ENCODE data around the gene S100G. TPM values are rescaled to one million over a fixed set of nuclear protein-coding genes. Genes with fewer than 3 reads are reported as not detected.

S100G gene
- total RNA-seq, 4 donors from 2014 or later = not detected

DNA sequence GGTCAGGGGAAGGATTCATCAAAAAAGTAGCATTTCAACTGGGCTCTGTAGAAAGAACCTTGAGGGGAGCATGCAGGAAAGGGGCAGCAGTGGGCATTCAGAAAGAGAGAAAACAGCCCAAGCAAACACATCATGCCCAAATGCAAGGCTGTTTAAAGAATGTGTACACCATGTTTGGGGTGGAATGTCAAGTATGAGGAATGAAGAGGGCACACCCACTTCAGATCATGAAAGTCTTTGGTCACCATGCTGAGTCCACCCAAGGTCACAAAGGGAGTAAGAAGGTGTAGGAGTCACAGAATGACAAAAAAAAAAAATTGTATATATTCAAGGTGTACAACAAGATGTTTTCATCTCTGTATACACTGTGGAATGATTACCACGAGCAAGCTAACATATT lies 9.4 kb downstream of the S100G start:
- H3K27ac ChIP-seq = no peak overlapping the region
- H3K36me3 ChIP-seq = no peaks in the 10 kb centered on the region
- no peak overlapping the region for H3K4me3 ChIP-seq
- H3K9me3 ChIP-seq = no peaks in the 10 kb centered on the region
- no peaks in the 10 kb centered on the region for H3K4me1 ChIP-seq
- DNase-seq = no peak
- H3K27me3 ChIP-seq = no peaks in the 10 kb centered on the region
- intact Hi-C loops (cut with DNase I; ENCODE audit: low total_unique reads) = no loop called here
- TF ChIP-seq, protein P1, sequence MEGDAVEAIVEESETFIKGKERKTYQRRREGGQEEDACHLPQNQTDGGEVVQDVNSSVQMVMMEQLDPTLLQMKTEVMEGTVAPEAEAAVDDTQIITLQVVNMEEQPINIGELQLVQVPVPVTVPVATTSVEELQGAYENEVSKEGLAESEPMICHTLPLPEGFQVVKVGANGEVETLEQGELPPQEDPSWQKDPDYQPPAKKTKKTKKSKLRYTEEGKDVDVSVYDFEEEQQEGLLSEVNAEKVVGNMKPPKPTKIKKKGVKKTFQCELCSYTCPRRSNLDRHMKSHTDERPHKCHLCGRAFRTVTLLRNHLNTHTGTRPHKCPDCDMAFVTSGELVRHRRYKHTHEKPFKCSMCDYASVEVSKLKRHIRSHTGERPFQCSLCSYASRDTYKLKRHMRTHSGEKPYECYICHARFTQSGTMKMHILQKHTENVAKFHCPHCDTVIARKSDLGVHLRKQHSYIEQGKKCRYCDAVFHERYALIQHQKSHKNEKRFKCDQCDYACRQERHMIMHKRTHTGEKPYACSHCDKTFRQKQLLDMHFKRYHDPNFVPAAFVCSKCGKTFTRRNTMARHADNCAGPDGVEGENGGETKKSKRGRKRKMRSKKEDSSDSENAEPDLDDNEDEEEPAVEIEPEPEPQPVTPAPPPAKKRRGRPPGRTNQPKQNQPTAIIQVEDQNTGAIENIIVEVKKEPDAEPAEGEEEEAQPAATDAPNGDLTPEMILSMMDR (IDR thresholded peaks at IDR 0.05) = no peak
- no peak for TF ChIP-seq POLR2A (IDR thresholded peaks at IDR 0.05)

DNA sequence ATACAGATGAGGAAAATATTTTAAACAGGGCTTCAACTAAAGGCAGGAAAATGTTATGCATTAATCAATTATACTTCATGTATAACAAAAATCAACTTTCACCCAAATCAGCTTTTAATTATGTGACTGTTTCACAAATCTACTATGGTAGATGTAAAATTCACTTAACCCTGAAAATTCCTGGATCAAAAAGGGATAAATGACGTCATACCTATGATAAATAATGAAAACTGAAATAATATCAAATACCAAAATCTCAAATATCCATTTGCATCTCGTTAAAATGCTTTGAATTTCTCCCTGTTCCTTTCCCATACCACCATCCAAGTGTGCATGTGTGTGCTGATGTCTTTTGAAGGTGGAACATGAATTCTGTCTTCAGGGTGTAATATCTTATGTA lies 11.5 kb downstream of the S100G start:
- no peak for DNase-seq
- no peaks in the 10 kb centered on the region for H3K27me3 ChIP-seq
- H3K4me1 ChIP-seq = no peaks in the 10 kb centered on the region
- H3K9me3 ChIP-seq = no peaks in the 10 kb centered on the region
- TF ChIP-seq POLR2A (IDR thresholded peaks at IDR 0.05) = no peak
- TF ChIP-seq, protein P1 (IDR thresholded peaks at IDR 0.05) = no peak
- no peaks in the 10 kb centered on the region for H3K36me3 ChIP-seq
- H3K4me3 ChIP-seq = no peak overlapping the region
- H3K27ac ChIP-seq = no peak overlapping the region
- intact Hi-C loops (cut with DNase I; ENCODE audit: low total_unique reads) = no loop called here

DNA sequence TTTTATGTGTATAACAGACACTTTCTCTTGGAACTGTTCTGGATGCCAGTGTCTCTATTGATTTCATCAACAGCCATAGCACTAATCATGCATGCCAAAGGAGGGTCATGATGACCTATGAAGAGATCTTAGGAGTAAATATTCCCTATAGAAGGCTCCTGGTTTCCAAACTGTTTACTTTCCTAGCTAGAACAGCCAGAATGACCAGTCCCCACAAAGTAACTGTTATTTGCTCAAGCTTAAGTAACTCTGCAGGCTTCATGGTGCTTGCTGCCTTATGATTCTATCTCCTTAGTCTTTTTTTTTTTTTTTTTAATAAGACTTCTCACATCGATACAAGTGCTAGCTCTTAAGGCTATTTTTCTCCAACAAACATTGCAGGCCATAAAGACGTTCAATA lies 12.4 kb downstream of the S100G start:
- H3K27ac ChIP-seq = no peak overlapping the region
- DNase-seq = no peak
- no peaks in the 10 kb centered on the region for H3K4me1 ChIP-seq
- H3K27me3 ChIP-seq = no peaks in the 10 kb centered on the region
- H3K9me3 ChIP-seq = no peaks in the 10 kb centered on the region
- TF ChIP-seq, protein P1 (IDR thresholded peaks at IDR 0.05) = no peak
- no peaks in the 10 kb centered on the region for H3K36me3 ChIP-seq
- H3K4me3 ChIP-seq = no peak overlapping the region
- intact Hi-C loops (cut with DNase I; ENCODE audit: low total_unique reads) = no loop called here

- no peak for DNase-seq
- no peak overlapping the region for H3K27ac ChIP-seq
- H3K4me3 ChIP-seq = no peak overlapping the region
- H3K9me3 ChIP-seq = no peaks in the 10 kb centered on the region
- H3K27me3 ChIP-seq = no peaks in the 10 kb centered on the region
- TF ChIP-seq, protein P1 (IDR thresholded peaks at IDR 0.05) = no peak
- no peak for TF ChIP-seq POLR2A (IDR thresholded peaks at IDR 0.05)
- no peaks in the 10 kb centered on the region for H3K4me1 ChIP-seq
- no peaks in the 10 kb centered on the region for H3K36me3 ChIP-seq
- intact Hi-C loops (cut with DNase I; ENCODE audit: low total_unique reads) = no loop called here
These were observed 14.1 kb downstream of the S100G start for GRCh38 chrX:16664074-16664473.

GRCh38 chrX:16664626-16665025 lies 14.7 kb downstream of the S100G start:
- DNase-seq = no peak
- intact Hi-C loops (cut with DNase I; ENCODE audit: low total_unique reads) = no loop called here
- Histone ChIP-seq H3K4me1 (no peaks in the 10 kb centered on the region), H3K27ac (no peak overlapping the region), H3K36me3 (no peaks in the 10 kb centered on the region), H3K27me3 (no peaks in the 10 kb centered on the region), H3K9me3 (no peaks in the 10 kb centered on the region), H3K4me3 (no peak overlapping the region)
- no peak for TF ChIP-seq POLR2A (IDR thresholded peaks at IDR 0.05)
- TF ChIP-seq, protein P1 (IDR thresholded peaks at IDR 0.05) = no peak

Measured in uterus (tissue), 4 donors.